ENCODE results near the gene PDIK1L. TPM values are rescaled to one million over a fixed set of nuclear protein-coding genes. Genes with fewer than 3 reads are reported as not detected.
"Not testable (repeated sequence)": the region's sequence is repeated elsewhere in the genome, so short reads cannot be mapped to it uniquely, and the experiment has no call there.

The PDIK1L gene
- total and polyA plus RNA-seq, 9 donors = 4.5 to 16.5 (median 10.8) TPM

- Histone ChIP-seq H3K27me3 (no peaks in the 10 kb centered on the region), H3K9me3 (no peaks in the 10 kb centered on the region), H3K4me1 (ENCODE audit: insufficient read depth) (no peaks in the 10 kb centered on the region), H3K36me3 (no peaks in the 10 kb centered on the region), H3K27ac (no peak overlapping the region), H3K4me3 (no peak overlapping the region)
- WGBS, 3 donors = 83 to 89% (median 86%) methylated on average over 2 of the region's 2 CpGs
- DNase-seq = no peak
- TF ChIP-seq, protein P1, sequence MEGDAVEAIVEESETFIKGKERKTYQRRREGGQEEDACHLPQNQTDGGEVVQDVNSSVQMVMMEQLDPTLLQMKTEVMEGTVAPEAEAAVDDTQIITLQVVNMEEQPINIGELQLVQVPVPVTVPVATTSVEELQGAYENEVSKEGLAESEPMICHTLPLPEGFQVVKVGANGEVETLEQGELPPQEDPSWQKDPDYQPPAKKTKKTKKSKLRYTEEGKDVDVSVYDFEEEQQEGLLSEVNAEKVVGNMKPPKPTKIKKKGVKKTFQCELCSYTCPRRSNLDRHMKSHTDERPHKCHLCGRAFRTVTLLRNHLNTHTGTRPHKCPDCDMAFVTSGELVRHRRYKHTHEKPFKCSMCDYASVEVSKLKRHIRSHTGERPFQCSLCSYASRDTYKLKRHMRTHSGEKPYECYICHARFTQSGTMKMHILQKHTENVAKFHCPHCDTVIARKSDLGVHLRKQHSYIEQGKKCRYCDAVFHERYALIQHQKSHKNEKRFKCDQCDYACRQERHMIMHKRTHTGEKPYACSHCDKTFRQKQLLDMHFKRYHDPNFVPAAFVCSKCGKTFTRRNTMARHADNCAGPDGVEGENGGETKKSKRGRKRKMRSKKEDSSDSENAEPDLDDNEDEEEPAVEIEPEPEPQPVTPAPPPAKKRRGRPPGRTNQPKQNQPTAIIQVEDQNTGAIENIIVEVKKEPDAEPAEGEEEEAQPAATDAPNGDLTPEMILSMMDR (IDR thresholded peaks at IDR 0.05) = no peak
- TF ChIP-seq EP300 (IDR thresholded peaks at IDR 0.05) = no peak
- no peak for TF ChIP-seq POLR2A (IDR thresholded peaks at IDR 0.05)
- intact Hi-C loops (cut with DNase I) = no loop called here
Measured at GRCh38 chr1:26096471-26096870, 15.2 kb upstream of the PDIK1L start.

DNA sequence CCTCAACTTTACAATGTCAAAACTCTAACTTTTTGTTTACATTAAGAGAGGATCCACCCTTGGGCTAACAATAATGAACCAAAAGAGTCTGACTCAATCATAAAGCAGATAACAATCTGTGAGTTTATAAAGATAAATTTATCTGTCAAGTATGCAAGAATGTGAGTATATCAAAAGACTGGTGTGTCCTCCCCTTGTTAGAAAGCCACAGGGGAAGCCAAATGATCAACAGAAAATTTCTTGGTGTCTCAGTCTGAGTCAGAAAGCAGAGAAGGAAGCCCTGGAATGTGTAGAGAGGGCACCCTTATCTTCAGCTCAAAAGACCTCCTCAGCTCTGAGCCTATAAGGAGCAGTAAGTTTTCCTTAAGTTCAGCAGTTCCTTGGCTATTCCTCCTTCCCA is 13.9 kb upstream of the PDIK1L start:
- TF ChIP-seq EP300 (IDR thresholded peaks at IDR 0.05) (no peak), POLR2A (IDR thresholded peaks at IDR 0.05) (no peak)
- TF ChIP-seq, protein P1 (IDR thresholded peaks at IDR 0.05) = no peak
- Histone ChIP-seq H3K4me3 (no peak overlapping the region), H3K9me3 (no peaks in the 10 kb centered on the region), H3K27me3 (no peaks in the 10 kb centered on the region), H3K4me1 (ENCODE audit: insufficient read depth) (no peaks in the 10 kb centered on the region), H3K27ac (no peak overlapping the region), H3K36me3 (no peaks in the 10 kb centered on the region)
- no peak for DNase-seq
- intact Hi-C loops (cut with DNase I) = no loop called here

- intact Hi-C loops (cut with DNase I) = no loop called here
- DNase-seq = no peak
- Histone ChIP-seq H3K27ac (no peak overlapping the region), H3K9me3 (no peaks in the 10 kb centered on the region), H3K4me3 (no peak overlapping the region), H3K36me3 (no peaks in the 10 kb centered on the region), H3K27me3 (no peaks in the 10 kb centered on the region), H3K4me1 (ENCODE audit: insufficient read depth) (no peaks in the 10 kb centered on the region)
- no peak for TF ChIP-seq EP300 (IDR thresholded peaks at IDR 0.05)
- no peak for TF ChIP-seq POLR2A (IDR thresholded peaks at IDR 0.05)
- TF ChIP-seq, protein P1 (IDR thresholded peaks at IDR 0.05) = no peak
- WGBS, 3 donors = 91 to 94% (median 93%) methylated on average over 4 of the region's 4 CpGs
Measured at GRCh38 chr1:26098602-26099001, 13.0 kb upstream of the PDIK1L start.

- Histone ChIP-seq H3K27me3 (no peaks in the 10 kb centered on the region), H3K36me3 (no peaks in the 10 kb centered on the region), H3K27ac (no peak overlapping the region), H3K4me3 (no peak overlapping the region), H3K9me3 (no peaks in the 10 kb centered on the region), H3K4me1 (ENCODE audit: insufficient read depth) (no peaks in the 10 kb centered on the region)
- TF ChIP-seq EP300 (IDR thresholded peaks at IDR 0.05) (no peak), POLR2A (IDR thresholded peaks at IDR 0.05) (no peak)
- TF ChIP-seq, protein P1 (IDR thresholded peaks at IDR 0.05) = no peak
- intact Hi-C loops (cut with DNase I) = loop anchor here (5.0 to 10.0 kb wide), 4 partner anchors 48 to 225 kb away; partner anchors contain the start of gene FAM110D (in 1 of the 4)
- no peak for DNase-seq
- WGBS, 3 donors = 82 to 91% (median 87%) methylated on average over 3 of the region's 3 CpGs
Measured at GRCh38 chr1:26099780-26100179, 11.8 kb upstream of the PDIK1L start.

- not testable (repeated sequence) for H3K9me3 ChIP-seq; DNase-seq; H3K27me3 ChIP-seq; H3K4me1 ChIP-seq (ENCODE audit: insufficient read depth); H3K36me3 ChIP-seq; H3K4me3 ChIP-seq; H3K27ac ChIP-seq
- WGBS, 3 donors = 68 to 76% (median 70%) methylated on average over 10 of the region's 10 CpGs
- intact Hi-C loops (cut with DNase I) = loop anchor here (5.0 to 10.0 kb wide), 4 partner anchors 47 to 225 kb away; partner anchors contain the start of gene FAM110D (in 1 of the 4)
Measured at GRCh38 chr1:26100204-26100603, 11.4 kb upstream of the PDIK1L start.
